PFSK-1 (cell line): ENCODE measurements around the gene TRH.

Source experiments
- FOXP2 ChIP-seq: optimal IDR thresholded peaks from 2 replicates; pipeline ENCODE3; 2011; ENCODE audit warnings: borderline replicate concordance, control low read depth, inconsistent platforms; ENCODE audit not compliant: insufficient read depth; ENCODE audit errors: extremely low read length, extremely low read depth
- POLR2AphosphoS5 ChIP-seq: IDR thresholded peaks from 2 replicates; pipeline ENCODE4 v1.6.1; 2012; ENCODE audit warnings: low read depth, mild to moderate bottlenecking, control low read depth, low read length, moderate library complexity
- SIN3A ChIP-seq: IDR thresholded peaks from 2 replicates; pipeline ENCODE4 v1.6.1; 2012; ENCODE audit warnings: mild to moderate bottlenecking, low read length, moderate library complexity, borderline replicate concordance; ENCODE audit not compliant: insufficient read depth
- TAF1 ChIP-seq: IDR thresholded peaks from 2 replicates; pipeline ENCODE4 v1.6.1; 2012; ENCODE audit warnings: low read length, control low read depth, borderline replicate concordance; ENCODE audit not compliant: insufficient read depth
- TF ChIP-seq, protein P1 (sequence below), 2 experiments: IDR thresholded peaks; 2 replicates each; pipeline versions ENCODE4 v1.6.1 to v1.8.0; 2011 to 2012; ENCODE audit warnings: low read depth in 2 of 2, low read length in 2 of 2, control low read depth in 1 of 2, inconsistent platforms in 1 of 2, mild to moderate bottlenecking in 1 of 2, moderate library complexity in 1 of 2; ENCODE audit not compliant: insufficient read depth in 1 of 2

Gene TRH

DNA sequence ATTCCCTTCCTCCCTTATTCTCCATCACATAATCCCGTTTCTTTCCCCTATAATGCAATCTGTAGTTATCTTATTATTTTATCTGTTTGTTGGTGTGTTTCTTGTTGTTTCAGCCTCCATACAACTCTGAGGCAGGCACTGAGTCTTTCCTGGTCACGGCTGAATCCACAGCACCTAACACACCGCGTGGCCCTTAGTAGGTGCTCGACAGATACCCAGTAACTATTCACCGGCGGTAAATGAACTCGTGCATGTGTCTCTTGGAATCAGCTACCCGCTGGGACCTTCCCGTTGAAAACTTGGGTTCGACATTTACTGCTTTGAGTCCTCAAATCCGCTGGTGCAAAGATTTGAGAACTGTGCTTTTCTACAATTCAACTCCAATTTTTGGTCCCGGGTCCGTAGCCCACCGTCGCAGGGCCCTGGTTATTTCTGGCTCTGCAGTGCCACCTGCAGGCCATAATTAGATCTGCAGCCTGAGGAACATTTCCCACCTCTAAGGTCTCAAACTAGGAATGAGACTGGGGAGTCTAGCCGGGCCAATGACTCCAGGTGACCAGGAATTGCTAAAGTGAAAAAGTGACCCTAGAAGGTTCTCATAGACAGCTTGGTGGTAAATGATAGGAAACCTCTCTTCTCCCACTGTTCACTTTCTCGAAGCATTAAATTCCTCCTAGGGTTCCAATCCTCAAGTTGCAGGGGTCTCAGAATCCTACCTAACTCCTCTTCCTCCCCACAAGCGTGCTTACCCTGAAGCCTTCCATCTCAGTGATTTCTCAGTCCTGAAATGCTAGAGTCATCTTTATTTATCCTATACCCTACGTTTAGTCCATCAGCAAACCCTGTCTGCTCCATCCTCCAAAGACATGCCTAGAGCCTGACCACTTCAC lies 40.0 kb upstream of the TRH start:
- TF ChIP-seq POLR2AphosphoS5, result no peak
- TF ChIP-seq, protein P1, sequence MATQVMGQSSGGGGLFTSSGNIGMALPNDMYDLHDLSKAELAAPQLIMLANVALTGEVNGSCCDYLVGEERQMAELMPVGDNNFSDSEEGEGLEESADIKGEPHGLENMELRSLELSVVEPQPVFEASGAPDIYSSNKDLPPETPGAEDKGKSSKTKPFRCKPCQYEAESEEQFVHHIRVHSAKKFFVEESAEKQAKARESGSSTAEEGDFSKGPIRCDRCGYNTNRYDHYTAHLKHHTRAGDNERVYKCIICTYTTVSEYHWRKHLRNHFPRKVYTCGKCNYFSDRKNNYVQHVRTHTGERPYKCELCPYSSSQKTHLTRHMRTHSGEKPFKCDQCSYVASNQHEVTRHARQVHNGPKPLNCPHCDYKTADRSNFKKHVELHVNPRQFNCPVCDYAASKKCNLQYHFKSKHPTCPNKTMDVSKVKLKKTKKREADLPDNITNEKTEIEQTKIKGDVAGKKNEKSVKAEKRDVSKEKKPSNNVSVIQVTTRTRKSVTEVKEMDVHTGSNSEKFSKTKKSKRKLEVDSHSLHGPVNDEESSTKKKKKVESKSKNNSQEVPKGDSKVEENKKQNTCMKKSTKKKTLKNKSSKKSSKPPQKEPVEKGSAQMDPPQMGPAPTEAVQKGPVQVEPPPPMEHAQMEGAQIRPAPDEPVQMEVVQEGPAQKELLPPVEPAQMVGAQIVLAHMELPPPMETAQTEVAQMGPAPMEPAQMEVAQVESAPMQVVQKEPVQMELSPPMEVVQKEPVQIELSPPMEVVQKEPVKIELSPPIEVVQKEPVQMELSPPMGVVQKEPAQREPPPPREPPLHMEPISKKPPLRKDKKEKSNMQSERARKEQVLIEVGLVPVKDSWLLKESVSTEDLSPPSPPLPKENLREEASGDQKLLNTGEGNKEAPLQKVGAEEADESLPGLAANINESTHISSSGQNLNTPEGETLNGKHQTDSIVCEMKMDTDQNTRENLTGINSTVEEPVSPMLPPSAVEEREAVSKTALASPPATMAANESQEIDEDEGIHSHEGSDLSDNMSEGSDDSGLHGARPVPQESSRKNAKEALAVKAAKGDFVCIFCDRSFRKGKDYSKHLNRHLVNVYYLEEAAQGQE (IDR thresholded peaks at IDR 0.05; ENCODE audit: insufficient read depth in 1 of 2, low read depth in 2 of 2, low read length in 2 of 2), result no peak
- no peak for TF ChIP-seq FOXP2
- no peak for TF ChIP-seq SIN3A
- no peak for TF ChIP-seq TAF1

DNA sequence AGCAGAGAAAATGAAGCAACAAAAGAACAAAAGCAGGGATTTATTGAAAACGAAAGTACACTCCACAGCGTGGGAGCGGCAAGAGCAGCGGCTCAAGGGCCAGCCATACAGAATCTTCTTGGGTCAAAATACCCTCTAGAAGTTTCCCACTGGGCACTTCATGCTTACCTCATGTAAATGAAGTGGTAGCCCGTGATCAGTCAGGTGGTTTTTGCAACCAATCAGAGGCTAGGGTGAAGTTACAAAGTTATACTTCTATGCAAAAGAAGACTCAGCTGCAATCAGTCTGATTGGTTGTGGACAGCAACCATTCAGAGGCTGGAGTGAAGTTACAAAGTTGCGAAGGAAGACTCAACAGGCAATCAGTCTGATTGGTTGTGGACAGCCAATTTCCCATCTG lies 37.8 kb upstream of the TRH start:
- TF ChIP-seq FOXP2 (no peak), SIN3A (no peak), POLR2AphosphoS5 (no peak), TAF1 (no peak)
- TF ChIP-seq, protein P1 (IDR thresholded peaks at IDR 0.05; ENCODE audit: insufficient read depth in 1 of 2, low read depth in 2 of 2, low read length in 2 of 2), result no peak

DNA sequence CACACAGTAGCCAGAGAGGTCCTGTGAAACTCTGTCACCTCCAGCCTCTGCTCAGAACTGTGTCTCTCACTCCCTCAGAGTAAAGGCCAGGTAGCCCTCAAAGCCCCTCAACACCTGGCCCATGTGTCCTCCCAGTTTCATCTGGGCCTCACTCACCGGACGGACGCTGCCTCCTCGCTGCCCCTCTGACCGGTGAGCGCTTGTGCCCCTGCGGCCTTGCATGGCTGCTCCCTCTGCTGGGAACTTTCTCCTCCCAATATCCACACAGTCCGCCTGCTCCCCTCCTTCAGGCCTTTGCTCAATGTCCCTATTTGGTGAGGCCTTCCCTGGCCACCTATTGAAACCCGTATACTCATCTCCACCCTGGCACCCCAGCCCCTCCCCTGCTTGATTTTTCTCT lies 36.8 kb upstream of the TRH start:
- no peak for TF ChIP-seq POLR2AphosphoS5
- TF ChIP-seq SIN3A, result no peak
- TF ChIP-seq TAF1, result no peak
- no peak for TF ChIP-seq FOXP2
- TF ChIP-seq, protein P1 (IDR thresholded peaks at IDR 0.05; ENCODE audit: insufficient read depth in 1 of 2, low read depth in 2 of 2, low read length in 2 of 2), result no peak

DNA sequence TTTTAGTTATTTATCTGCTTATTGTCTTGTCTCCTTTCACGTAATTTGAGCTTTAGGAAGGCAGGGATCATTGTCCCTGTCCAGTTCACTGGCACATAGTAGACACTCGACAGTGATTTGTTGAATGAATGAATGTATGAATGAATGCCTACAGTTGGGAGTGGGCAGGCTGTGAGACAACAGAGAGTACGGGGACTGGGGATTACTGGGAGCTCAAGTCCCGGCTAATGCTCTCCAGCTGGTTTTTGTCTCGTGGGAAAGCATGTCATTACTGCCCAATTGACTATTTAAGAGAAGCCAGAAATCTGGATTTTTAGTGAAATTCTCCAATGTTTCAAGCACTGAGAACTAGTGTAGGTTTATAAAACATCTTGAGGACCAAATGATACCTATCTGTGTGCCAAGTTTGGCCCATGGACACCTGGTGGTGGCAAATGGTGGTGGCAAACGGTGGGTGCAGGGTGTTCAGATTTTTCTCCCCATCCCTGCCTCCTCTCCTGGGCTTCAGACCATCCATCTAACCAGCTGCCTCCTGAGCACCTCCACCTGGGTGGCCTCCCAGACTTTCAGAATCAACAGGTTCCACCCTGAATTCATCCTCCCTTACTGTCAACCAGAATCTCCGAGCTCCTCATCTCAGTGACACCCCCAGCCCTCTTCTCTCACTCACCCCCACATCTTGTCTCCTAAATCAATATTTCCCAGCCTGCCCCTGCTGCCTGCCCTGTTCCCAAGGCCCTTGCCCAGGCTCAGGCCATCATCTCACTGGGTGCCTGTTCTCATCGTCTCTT lies 36.2 kb upstream of the TRH start:
- TF ChIP-seq SIN3A (no peak), FOXP2 (no peak), POLR2AphosphoS5 (no peak), TAF1 (no peak)
- TF ChIP-seq, protein P1 (IDR thresholded peaks at IDR 0.05; ENCODE audit: insufficient read depth in 1 of 2, low read depth in 2 of 2, low read length in 2 of 2), result no peak
